NCI-H2171 (cell line): Measurements from ENCODE around the gene PRR18.
A peak's percentile ranks its signal among the peaks of the same experiment; 100 is the strongest.

Experiments used
- DNase-seq: peaks from one replicate; lab custom pipeline; 2025; lab: John Stamatoyannopoulos, UW

Gene PRR18

GRCh38 chr6:166333172-166333995, 25.2 kb upstream of the PRR18 start:
- DNase-seq, result no peak

- no peak for DNase-seq
Measured at GRCh38 chr6:166331503-166332415, 23.6 kb upstream of the PRR18 start.

GRCh38 chr6:166330612-166331011, 22.4 kb upstream of the PRR18 start:
- DNase-seq, result no peak

- DNase-seq, result no peak
Measured at GRCh38 chr6:166325383-166326042, 17.3 kb upstream of the PRR18 start.

- no peak for DNase-seq
Measured at GRCh38 chr6:166323395-166323794, 15.2 kb upstream of the PRR18 start.

- DNase-seq, result no peak
Measured at GRCh38 chr6:166318649-166319600, 10.7 kb upstream of the PRR18 start.

- no peak for DNase-seq
Measured at GRCh38 chr6:166318227-166318626, 10.0 kb upstream of the PRR18 start.

- DNase-seq, result no peak
Measured at GRCh38 chr6:166317261-166318212, 9.3 kb upstream of the PRR18 start.

- DNase-seq, result no peak
Measured at GRCh38 chr6:166315436-166315835, 7.2 kb upstream of the PRR18 start.

- DNase-seq, result no peak
Measured at GRCh38 chr6:166314454-166314853, 6.3 kb upstream of the PRR18 start.

- peak; percentile 17 for DNase-seq
Measured at GRCh38 chr6:166313255-166314070, 5.3 kb upstream of the PRR18 start.

- no peak for DNase-seq
Measured at GRCh38 chr6:166312832-166313231, 4.6 kb upstream of the PRR18 start.

GRCh38 chr6:166310634-166311033, 2.4 kb upstream of the PRR18 start:
- DNase-seq, result no peak

GRCh38 chr6:166309977-166310376, 1.8 kb upstream of the PRR18 start:
- DNase-seq, result no peak

GRCh38 chr6:166308769-166309589, 787 bp upstream of the PRR18 start:
- DNase-seq, result no peak

- DNase-seq, result no peak
Measured at GRCh38 chr6:166307082-166308032, 835 bp downstream of the PRR18 start.

- DNase-seq, result no peak
Measured at GRCh38 chr6:166306378-166307081, 1.7 kb downstream of the PRR18 start.
